WI38 (cell line): ENCODE measurements around the gene PTPN4.

Experiments
- H3K4me3 ChIP-seq: 2 replicates; pipeline ENCODE4 v1.5.1; 2011; ENCODE audit warnings: low read depth, mild to moderate bottlenecking, control low read depth, low read length
- TF ChIP-seq, protein P1 (sequence below): IDR thresholded peaks from 2 replicates; pipeline ENCODE4 v1.5.1; 2012; ENCODE audit warnings: low read depth, mild to moderate bottlenecking, control low read depth, low read length

PTPN4 gene

DNA sequence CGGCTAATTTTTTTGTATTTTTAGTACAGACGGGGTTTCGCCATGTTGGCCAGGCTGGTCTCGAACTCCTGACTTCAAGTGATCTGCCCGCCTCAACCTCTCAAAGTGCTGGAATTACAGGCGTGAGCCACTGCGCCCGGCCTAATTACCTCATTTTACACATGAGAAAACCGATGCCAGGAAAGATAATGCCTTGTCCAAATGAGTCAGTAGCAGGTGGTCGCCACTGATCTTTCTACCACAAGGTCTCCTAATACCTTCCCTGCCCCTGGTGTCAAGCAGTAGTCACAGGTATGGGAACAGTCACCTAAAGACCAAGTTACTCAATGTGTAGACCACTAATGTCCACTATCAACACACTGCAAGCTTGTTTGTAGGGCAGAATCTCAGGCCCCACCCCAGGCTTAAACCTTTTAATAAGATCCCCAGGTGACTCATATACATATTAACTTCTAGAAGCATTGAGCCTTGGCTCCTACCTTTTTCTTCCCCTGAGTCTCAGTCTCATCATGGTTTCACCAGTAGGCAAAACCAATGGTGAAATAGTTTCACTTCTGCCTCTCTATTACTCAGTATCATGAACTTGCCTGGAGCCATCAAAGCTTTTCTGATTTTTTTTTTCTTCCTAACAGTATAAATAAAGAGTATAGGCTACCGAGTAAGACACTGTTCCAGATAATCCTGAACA is 246.3 kb downstream of the PTPN4 start:
- TF ChIP-seq, protein P1, sequence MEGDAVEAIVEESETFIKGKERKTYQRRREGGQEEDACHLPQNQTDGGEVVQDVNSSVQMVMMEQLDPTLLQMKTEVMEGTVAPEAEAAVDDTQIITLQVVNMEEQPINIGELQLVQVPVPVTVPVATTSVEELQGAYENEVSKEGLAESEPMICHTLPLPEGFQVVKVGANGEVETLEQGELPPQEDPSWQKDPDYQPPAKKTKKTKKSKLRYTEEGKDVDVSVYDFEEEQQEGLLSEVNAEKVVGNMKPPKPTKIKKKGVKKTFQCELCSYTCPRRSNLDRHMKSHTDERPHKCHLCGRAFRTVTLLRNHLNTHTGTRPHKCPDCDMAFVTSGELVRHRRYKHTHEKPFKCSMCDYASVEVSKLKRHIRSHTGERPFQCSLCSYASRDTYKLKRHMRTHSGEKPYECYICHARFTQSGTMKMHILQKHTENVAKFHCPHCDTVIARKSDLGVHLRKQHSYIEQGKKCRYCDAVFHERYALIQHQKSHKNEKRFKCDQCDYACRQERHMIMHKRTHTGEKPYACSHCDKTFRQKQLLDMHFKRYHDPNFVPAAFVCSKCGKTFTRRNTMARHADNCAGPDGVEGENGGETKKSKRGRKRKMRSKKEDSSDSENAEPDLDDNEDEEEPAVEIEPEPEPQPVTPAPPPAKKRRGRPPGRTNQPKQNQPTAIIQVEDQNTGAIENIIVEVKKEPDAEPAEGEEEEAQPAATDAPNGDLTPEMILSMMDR: no peak
- H3K4me3 ChIP-seq: no peak overlapping the region

DNA sequence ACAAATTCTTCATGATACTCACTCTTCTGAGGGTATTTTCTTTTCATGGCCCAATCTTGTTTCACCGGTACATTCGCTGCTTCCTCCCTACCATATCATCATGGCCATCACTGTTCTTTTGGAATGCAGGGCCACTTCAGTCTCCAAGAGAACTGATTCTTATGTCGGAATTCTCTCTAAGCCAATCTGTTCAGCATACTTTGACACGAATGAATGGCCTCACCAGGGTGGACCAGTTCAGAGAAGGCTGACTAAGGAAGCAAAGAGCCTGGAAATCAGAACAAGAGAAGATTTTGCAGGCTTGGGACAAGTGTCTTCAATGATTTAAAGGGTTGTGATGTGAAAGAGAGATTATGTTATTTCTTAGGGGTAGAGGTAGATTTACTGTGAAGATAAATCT is 248.1 kb downstream of the PTPN4 start:
- TF ChIP-seq, protein P1: no peak
- no peak overlapping the region for H3K4me3 ChIP-seq

DNA sequence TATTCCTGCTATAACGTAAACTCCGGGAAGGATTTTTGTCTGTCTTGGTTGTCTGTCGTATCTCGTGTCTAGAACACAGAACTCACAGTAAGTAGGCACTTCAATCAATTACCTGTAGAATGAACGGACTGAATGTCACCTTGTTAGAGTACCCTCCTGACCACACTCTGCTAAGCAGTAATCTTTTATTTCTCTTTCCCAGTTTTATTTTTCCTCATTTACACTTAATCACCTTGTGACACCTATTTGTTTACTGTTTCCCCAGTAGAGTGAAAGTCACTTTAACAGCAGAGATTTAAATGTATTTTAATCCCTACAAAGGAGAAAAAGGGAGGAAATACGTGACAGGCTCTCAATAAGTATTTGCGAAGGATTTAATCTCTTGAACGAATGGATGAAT is 252.6 kb downstream of the PTPN4 start:
- H3K4me3 ChIP-seq: peak overlapping the region; percentile 92

DNA sequence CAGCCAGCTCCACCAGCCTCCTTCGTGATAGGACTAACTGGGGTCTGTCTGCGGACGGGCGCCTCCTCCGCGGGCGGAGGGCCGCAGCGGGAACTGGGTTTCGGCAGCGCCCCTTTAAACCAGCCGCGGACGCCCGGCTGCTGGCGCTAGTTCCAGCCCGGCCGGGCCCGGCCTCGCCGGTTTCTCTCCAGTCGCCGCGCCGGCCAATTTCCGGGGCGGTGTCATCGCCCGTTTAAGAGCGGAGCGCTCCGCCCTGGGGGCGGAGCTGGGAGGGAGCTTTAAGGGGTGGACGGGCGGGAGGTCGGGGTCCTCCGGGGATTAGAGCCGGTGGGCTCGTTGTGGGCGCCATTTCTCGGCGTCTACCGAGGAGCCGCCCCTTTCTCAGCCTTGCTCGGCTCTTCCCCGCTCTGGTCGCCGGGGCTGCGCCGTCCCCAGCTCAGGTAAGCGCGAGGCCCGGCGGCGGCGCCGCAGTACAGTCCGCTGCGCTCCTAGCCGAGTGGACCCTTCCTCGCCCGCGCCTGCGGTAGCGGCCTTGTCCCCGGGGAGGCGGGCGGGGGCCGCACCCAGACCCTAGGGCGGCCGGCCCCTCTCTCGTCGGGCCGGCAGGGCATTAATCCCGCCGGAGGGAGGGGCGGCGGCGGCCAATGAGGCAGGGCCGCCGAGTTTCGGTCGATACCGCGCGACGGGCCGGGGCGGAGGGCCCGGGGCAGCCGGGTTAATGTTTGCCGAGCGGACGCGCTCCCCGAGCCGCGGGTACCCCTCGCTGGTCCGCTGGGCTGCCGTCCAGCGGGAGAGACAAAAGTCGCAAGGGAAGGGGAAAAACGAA is 253.3 kb downstream of the PTPN4 start, which contains the start of gene EPB41L5:
TSS of gene EPB41L5 (plus strand) at position 307 of the 826 bp plus-strand sequence. CDS start 6,008 bp downstream, outside the sequence.
- TF ChIP-seq, protein P1: no peak
- peak within 1 kb of the TSS; percentile 92 for H3K4me3 ChIP-seq

More for the DNA sequence above, 252.6 kb downstream of the PTPN4 start:
- TF ChIP-seq, protein P1: no peak

DNA sequence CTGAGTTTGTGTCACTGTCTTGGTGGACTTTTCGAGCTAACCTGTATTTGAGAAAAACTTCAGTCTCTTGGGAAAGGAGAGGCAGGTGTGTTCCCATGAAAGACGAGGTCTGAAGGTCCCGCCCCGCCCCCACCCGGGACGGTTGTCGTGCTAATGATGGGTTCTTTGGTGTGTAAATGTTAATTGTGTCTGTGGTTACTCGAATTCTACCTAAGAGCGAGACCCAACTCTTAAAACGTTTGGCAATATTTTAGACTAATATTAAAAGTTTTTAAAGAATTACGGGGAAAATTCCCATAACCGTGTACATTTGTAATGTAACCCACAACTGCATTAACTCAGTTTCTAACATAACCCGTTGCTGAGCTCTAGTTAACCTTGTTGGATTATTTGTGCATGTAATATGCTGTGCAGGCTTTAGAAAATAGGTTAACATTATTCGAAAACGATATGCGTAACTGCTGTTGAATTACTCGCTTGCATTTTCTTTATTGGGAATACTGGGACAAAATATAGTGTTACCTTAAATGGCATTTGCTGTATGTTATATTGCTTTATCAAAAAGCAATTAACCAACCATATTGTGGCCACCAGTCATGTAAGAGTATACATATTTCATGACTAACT is 254.0 kb downstream of the PTPN4 start:
- H3K4me3 ChIP-seq: peak overlapping the region; percentile 92
- TF ChIP-seq, protein P1: no peak

DNA sequence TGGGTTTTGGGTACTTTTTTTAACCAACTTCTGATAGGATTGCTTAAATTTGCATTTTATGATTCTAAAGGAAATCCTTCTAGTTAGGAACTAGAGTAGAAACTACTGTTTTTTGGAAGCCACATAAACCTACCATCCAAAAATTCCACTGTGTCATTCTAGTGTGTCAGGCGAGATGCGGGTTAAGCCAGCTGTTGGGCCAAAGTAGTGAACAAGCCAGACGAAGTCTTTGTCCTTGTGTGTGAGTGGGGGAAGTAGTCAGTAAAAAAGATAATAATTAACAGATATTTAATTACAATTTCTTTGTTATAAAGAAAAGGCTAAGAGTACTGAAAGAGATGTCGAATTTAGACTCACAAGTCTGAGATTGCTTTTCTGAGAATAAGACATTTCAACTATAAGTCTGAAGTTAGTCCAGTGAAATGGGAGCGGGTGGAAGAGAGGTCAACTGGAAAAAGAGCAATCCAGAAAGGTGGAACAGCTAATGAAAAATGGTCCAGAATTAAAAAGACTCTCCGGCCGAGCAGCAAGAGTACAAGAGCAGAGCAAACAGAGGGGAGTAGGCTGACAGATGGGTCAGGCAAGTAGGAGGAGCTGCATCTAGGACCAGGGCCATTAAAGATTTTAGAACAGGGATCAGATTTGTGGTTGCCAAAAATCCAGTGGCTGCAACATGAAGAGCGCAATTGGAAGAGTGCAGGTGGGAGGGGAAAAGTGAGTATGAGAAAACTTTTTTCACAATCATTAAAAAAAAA is 254.7 kb downstream of the PTPN4 start:
- peak overlapping the region; percentile 92 for H3K4me3 ChIP-seq

More for the DNA sequence above, 254.7 kb downstream of the PTPN4 start:
- TF ChIP-seq, protein P1: no peak
